Measurements from ENCODE around the gene SSBP3. TPM values are rescaled to one million over a fixed set of nuclear protein-coding genes. Genes with fewer than 3 reads are reported as not detected.
A peak's percentile ranks its signal among the peaks of the same experiment; 100 is the strongest.

The SSBP3 gene
- total RNA-seq, 2 experiments from 2014 or later: 90.0 TPM

DNA sequence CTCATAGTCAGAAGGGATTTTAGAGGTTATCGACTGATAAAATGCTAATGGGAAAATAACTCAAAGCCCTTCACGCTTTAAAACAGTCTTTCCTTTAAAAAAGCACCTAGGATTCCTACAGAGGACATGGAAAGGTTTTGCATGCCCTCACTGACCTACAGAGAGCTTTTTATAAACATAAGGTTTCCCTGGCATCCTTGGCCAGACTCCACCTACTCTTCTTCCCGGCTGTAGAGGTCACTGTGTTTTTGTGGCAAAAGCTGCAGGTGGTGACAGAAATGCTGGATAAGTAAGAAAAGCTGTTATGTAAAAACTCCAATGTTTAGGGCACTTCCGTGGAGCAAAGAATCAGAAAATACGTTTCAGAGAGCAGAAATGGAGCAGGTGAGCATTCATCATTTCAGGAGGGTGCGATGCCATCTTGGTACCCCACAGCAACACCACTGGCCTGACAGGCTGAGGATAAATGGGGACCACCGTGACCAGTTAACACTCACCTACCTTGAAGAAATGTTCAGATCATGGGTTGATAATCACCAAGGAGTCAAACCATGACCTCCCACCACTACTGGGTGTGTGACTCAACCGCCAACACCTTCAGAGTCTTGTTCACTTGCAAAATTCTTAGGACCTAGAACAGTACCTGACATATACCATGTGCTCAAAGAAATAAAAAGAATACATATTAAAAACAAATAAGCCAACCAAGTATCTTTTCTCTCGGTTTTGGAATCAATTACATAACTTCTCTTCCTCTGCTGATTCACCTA lies 46.6 kb downstream of the SSBP3 start:
- no peak overlapping the region for H3K4me3 Mint-ChIP-seq
- ChIA-PET POLR2A (no interaction called here), CTCF (interaction anchor here (0.6 to 1.5 kb wide), 2 partner anchors 8 to 130 kb away, joined by 3 to 5 read pairs; no protein-coding TSS in a partner anchor)
- no peak for DNase-seq
- H3K36me3 Mint-ChIP-seq (ENCODE audit: low read depth): peaks cover 11% of the 10 kb centered on the region
- H3K27me3 Mint-ChIP-seq: no peaks in the 10 kb centered on the region
- no peaks in the 10 kb centered on the region for H3K9me3 Mint-ChIP-seq
- peaks cover 35% of the 10 kb centered on the region for H3K4me1 Mint-ChIP-seq
- no peak overlapping the region for H3K27ac Mint-ChIP-seq

GRCh38 chr1:54358503-54359168 lies 47.6 kb downstream of the SSBP3 start:
- POLR2A ChIA-PET: no interaction called here
- H3K36me3 Mint-ChIP-seq (ENCODE audit: low read depth): peaks cover 9% of the 10 kb centered on the region
- H3K9me3 Mint-ChIP-seq: no peaks in the 10 kb centered on the region
- DNase-seq: no peak
- H3K4me3 Mint-ChIP-seq: no peak overlapping the region
- no peak overlapping the region for H3K27ac Mint-ChIP-seq
- H3K4me1 Mint-ChIP-seq: peaks cover 35% of the 10 kb centered on the region
- H3K27me3 Mint-ChIP-seq: no peaks in the 10 kb centered on the region
- CTCF ChIA-PET: no interaction called here

DNA sequence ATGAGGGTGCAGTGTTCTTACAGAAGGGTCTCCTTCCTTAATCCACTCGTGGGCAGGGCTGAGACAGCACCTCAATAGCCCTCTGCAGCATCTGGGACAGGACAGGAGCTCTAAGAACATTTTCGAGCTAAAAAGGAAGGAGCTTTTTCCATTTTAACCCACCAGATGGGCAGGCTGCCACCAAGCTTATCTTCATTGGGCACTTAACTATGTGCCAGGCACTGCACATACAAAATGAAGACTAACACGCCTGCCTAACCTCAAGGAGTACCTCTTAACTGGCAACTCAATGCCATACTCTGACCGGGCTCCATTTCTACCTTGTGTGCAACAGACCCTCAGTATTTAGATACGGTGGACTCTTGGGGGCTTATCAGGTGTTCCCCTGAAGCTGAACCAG lies 48.2 kb downstream of the SSBP3 start:
- H3K27me3 Mint-ChIP-seq: no peaks in the 10 kb centered on the region
- ChIA-PET POLR2A (no interaction called here), CTCF (interaction anchor here (0.5 to 0.6 kb wide), 2 partner anchors 108 to 131 kb away, joined by 3 to 6 read pairs; no protein-coding TSS in a partner anchor)
- peaks cover 9% of the 10 kb centered on the region for H3K36me3 Mint-ChIP-seq (ENCODE audit: low read depth)
- no peak for DNase-seq
- H3K27ac Mint-ChIP-seq: no peak overlapping the region
- H3K9me3 Mint-ChIP-seq: no peaks in the 10 kb centered on the region
- H3K4me3 Mint-ChIP-seq: no peak overlapping the region
- peaks cover 30% of the 10 kb centered on the region for H3K4me1 Mint-ChIP-seq

DNA sequence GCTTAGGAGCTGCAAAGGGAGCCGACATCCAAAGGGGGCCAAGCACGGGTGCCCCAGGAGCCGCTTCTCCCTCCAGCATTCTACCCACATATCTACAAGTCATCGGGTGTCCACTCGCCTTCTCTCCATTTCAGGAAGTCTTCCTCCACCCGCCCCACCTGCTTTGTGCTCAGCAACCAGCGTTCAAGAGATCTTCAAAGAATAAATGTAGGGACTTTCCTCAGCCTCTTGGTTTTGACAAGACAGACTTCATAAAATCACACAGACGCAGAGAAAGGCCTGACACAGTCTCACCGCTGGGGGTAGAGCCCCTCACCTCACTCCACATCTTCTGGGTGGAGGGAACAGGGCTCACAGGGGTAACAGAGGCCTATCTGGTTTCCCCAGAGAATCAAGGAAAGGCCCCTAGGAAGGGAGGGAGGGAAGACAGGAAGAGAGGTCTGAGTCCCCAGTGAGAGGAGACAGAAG lies 49.5 kb downstream of the SSBP3 start:
- CTCF ChIA-PET: no interaction called here
- POLR2A ChIA-PET: interaction anchor here (1.5 kb wide), 1 partner anchor 50 kb away, joined by 4 read pairs; the partner anchor contains the start of gene SSBP3
- Mint-ChIP-seq H3K36me3 (ENCODE audit: low read depth) (peaks cover 9% of the 10 kb centered on the region), H3K9me3 (no peaks in the 10 kb centered on the region), H3K27me3 (no peaks in the 10 kb centered on the region), H3K4me3 (peak overlapping the region; percentile 4), H3K4me1 (peaks cover 33% of the 10 kb centered on the region), H3K27ac (peak overlapping the region; percentile 21)
- DNase-seq: no peak

DNA sequence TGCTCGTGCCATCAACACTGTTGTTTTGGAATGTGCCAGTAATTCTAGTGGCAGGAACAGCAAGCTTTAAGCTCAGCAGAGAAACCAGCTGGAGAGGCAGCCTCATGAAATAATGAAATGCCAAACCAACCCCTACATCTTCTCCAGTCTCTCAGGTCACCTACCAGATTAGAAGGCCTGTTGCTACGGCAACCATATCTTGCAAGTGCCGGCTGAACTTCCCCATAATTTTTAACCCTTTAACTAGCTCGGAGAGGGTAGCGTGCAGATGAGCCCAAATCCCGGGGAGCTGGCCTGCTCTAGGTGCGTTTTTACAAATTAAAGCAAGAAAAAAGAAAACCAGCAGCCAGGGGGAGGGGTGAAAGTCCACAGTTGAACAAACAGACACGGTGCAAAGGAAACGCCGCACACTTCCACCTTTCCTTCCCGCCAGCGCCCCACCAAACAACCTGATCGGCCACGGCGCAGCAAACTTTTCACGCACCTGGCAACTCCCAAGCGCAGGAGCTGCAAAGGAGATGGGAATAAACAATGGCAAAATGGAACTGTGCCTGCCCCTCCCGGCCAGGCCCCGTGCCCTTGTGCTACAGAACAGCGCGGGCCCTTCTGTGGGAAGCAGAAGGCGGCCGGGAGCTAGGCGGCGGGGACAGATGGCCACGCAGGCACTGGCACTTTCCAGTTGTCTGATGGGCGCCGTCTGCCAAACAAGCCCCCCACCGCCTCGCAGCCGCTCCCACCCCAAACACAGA lies 50.1 kb downstream of the SSBP3 start:
- H3K36me3 Mint-ChIP-seq (ENCODE audit: low read depth): peaks cover 9% of the 10 kb centered on the region
- H3K27ac Mint-ChIP-seq: no peak overlapping the region
- no peak for DNase-seq
- peaks cover 30% of the 10 kb centered on the region for H3K4me1 Mint-ChIP-seq
- no peaks in the 10 kb centered on the region for H3K9me3 Mint-ChIP-seq
- peak overlapping the region; percentile 17 for H3K4me3 Mint-ChIP-seq
- ChIA-PET POLR2A (interaction anchor here (0.8 to 1.5 kb wide), 2 partner anchors 11 to 50 kb away, joined by 3 to 4 read pairs; partner anchors contain the start of gene SSBP3), CTCF (no interaction called here)
- no peaks in the 10 kb centered on the region for H3K27me3 Mint-ChIP-seq

- no peaks in the 10 kb centered on the region for H3K27me3 Mint-ChIP-seq
- DNase-seq: no peak
- no peak overlapping the region for H3K4me3 Mint-ChIP-seq
- H3K36me3 Mint-ChIP-seq (ENCODE audit: low read depth): peaks cover 9% of the 10 kb centered on the region
- ChIA-PET POLR2A (no interaction called here), CTCF (no interaction called here)
- no peaks in the 10 kb centered on the region for H3K9me3 Mint-ChIP-seq
- H3K27ac Mint-ChIP-seq: no peak overlapping the region
- H3K4me1 Mint-ChIP-seq: peaks cover 25% of the 10 kb centered on the region
Measured at GRCh38 chr1:54354899-54355298, 51.3 kb downstream of the SSBP3 start.

DNA sequence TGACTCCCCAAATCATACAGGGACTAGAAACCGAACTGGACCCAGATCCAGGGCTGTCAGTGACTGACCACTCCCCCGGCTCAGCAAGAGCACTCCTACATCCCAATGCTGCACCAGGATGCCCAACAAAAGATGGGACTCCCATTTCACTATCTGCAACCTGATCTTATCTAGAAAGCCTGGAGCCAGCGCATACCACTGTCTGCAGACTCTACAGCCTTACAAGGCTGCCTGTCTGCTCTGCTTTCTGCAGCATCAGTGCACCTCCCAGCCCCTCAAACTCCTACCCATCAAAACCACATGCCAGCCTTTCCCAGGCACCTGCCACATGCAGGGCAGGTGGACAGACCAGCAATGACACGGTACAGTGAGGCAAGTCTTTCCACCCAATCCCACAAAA lies 52.2 kb downstream of the SSBP3 start:
- POLR2A ChIA-PET: no interaction called here
- Mint-ChIP-seq H3K4me1 (peaks cover 26% of the 10 kb centered on the region), H3K27ac (no peak overlapping the region), H3K36me3 (ENCODE audit: low read depth) (peaks cover 6% of the 10 kb centered on the region), H3K27me3 (no peaks in the 10 kb centered on the region), H3K9me3 (no peaks in the 10 kb centered on the region), H3K4me3 (no peak overlapping the region)
- DNase-seq: no peak
- CTCF ChIA-PET: no interaction called here

DNA sequence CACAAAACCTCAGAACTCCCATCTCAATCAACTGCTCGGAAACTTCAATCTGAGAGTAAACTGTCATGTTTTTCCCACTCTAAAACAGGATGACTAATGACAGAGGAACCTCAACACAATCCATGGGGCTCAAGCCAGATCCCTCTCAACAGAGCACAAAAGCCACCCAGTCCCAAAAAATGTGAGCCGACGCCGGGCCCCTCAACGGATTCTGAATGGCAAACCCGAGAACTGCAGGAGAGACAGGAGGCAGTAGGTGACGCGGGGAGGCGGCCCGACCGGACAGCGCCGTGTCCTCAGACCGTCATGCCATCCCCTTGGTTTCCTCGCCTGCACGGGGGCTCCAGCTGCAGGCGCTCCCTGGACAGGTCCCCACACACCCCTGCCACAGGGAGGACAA lies 53.4 kb downstream of the SSBP3 start:
- no peak overlapping the region for H3K27ac Mint-ChIP-seq
- DNase-seq: no peak
- no peaks in the 10 kb centered on the region for H3K9me3 Mint-ChIP-seq
- H3K4me1 Mint-ChIP-seq: peaks cover 31% of the 10 kb centered on the region
- no peak overlapping the region for H3K4me3 Mint-ChIP-seq
- no peaks in the 10 kb centered on the region for H3K36me3 Mint-ChIP-seq (ENCODE audit: low read depth)
- ChIA-PET CTCF (no interaction called here), POLR2A (no interaction called here)
- no peaks in the 10 kb centered on the region for H3K27me3 Mint-ChIP-seq

DNA sequence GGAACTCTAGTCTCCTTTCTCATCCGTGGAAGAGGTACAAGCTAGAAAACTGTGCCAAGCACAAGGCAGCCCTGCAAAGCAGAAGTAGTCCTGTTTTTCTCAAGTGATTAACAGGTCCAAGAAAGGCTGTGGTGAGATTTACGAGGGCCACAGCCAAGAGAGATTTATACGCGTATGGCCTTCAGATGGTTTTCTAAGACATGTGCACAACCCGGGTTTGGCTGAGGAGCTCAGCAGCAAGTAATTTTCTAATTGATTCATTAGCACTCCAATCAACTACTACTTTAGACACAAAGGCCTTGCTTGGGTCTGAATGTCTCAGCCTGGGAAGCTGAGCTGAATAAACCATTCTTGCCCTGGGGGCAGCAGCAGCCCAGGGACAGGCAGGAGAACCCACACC lies 55.8 kb downstream of the SSBP3 start:
- Mint-ChIP-seq H3K9me3 (no peaks in the 10 kb centered on the region), H3K27me3 (no peaks in the 10 kb centered on the region), H3K36me3 (ENCODE audit: low read depth) (no peaks in the 10 kb centered on the region), H3K4me1 (peaks cover 14% of the 10 kb centered on the region), H3K4me3 (no peak overlapping the region), H3K27ac (no peak overlapping the region)
- ChIA-PET POLR2A (no interaction called here), CTCF (interaction anchor here (0.6 kb wide), 1 partner anchor 17 kb away, joined by 5 read pairs; no protein-coding TSS in a partner anchor)
- DNase-seq: no peak

DNA sequence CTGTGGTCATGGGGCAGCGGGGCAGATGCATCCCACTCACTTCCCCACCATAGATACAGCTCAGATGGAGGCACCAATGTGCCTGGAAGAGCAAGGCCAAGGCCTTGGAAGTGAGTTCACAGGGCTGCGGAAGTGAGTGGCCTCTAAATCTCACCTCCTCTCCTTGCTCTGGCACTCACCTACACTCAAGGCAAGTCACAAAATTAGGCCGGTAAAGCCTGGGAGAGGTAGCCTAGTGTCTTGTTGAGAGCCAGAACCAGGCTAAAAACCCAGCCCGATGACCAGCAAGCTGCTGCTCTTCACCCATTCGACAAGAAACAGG lies 57.5 kb downstream of the SSBP3 start:
- no peak for DNase-seq
- ChIA-PET POLR2A (no interaction called here), CTCF (no interaction called here)
- H3K27ac Mint-ChIP-seq: no peak overlapping the region
- no peaks in the 10 kb centered on the region for H3K36me3 Mint-ChIP-seq (ENCODE audit: low read depth)
- H3K27me3 Mint-ChIP-seq: no peaks in the 10 kb centered on the region
- H3K4me3 Mint-ChIP-seq: no peak overlapping the region
- H3K4me1 Mint-ChIP-seq: peaks cover 14% of the 10 kb centered on the region
- H3K9me3 Mint-ChIP-seq: no peaks in the 10 kb centered on the region

GRCh38 chr1:54347955-54348699 lies 58.1 kb downstream of the SSBP3 start:
- DNase-seq: no peak
- H3K9me3 Mint-ChIP-seq: no peaks in the 10 kb centered on the region
- no peaks in the 10 kb centered on the region for H3K27me3 Mint-ChIP-seq
- H3K36me3 Mint-ChIP-seq (ENCODE audit: low read depth): no peaks in the 10 kb centered on the region
- H3K27ac Mint-ChIP-seq: no peak overlapping the region
- peaks cover 14% of the 10 kb centered on the region for H3K4me1 Mint-ChIP-seq
- ChIA-PET CTCF (no interaction called here), POLR2A (no interaction called here)
- H3K4me3 Mint-ChIP-seq: no peak overlapping the region

DNA sequence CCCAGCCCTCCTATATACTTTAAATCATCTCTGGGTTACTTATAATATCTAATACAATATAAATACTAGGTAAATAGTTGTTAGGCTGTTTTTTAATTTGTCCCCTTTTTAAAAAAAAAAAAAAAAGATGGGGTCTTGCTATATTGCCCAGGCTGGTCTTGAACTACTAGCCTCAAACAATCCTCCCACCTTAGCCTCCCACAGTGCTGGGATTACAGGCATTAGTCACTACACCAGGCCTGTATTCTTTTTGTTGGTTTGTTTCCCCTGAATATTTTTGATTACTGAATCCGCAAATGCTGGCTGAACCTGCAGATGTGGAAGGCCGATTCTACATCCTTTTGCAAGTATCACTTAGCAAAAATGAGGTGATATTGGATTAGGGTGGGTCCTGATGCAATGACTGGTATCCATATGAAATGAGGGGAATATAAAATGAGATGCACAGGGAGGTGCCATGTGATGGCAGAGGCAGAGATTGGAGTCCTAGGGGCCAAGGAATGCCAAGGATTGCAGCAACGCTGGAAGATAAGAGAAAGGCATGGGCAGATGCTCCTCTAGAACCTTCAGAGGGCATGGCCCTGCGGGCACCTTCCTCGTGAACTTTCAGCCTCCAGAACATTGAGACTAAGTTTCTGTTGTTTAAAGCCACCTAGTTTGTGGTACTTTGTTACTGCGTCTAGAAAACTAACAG lies 58.8 kb downstream of the SSBP3 start:
- Mint-ChIP-seq H3K4me3 (no peak overlapping the region), H3K9me3 (no peaks in the 10 kb centered on the region), H3K36me3 (ENCODE audit: low read depth) (no peaks in the 10 kb centered on the region), H3K4me1 (peaks cover 11% of the 10 kb centered on the region), H3K27me3 (no peaks in the 10 kb centered on the region), H3K27ac (no peak overlapping the region)
- POLR2A ChIA-PET: no interaction called here
- DNase-seq: no peak
- CTCF ChIA-PET: no interaction called here

Data from activated CD4-positive, alpha-beta memory T cell treated with anti-CD3 and anti-CD28 coated beads, Interleukin-2, amount 10 ng/mL, durations not matched to agents 7 days and 5 days (primary cell).